Astrocyte (in vitro differentiated cells and primary cell): ENCODE data around the gene CBLIF. TPM values are rescaled to one million over a fixed set of nuclear protein-coding genes. Genes with fewer than 3 reads are reported as not detected.

Experiments used
- DNase-seq: peaks from one replicate; pipeline ENCODE4 v3.0.0-alpha.2; 2010; ENCODE audit warnings: low read depth
- FAIRE-seq: peaks from 2 replicates; lab custom pipeline; 2011; peaks lifted over from hg19 to GRCh38; lab: Jason Lieb, UNC
- H2AFZ ChIP-seq: 2 replicates; pipeline ENCODE4 v1.6.0; 2012; ENCODE audit warnings: low read depth, low read length, inconsistent platforms
- H3K27ac ChIP-seq: 2 replicates; pipeline ENCODE4 v1.5.1; 2011; ENCODE audit warnings: low read depth, low read length, inconsistent platforms
- H3K27me3 ChIP-seq: 2 replicates; pipeline ENCODE4 v1.6.0; 2011; ENCODE audit warnings: low read length, inconsistent platforms; ENCODE audit not compliant: insufficient read depth
- H3K36me3 ChIP-seq: 2 replicates; pipeline ENCODE4 v1.5.1; 2011; ENCODE audit warnings: low read length, inconsistent platforms; ENCODE audit not compliant: insufficient read depth
- H3K4me1 ChIP-seq: 2 replicates; pipeline ENCODE4 v1.5.1; 2011; ENCODE audit warnings: low read length, inconsistent platforms; ENCODE audit not compliant: insufficient read depth
- H3K4me2 ChIP-seq: 2 replicates; pipeline ENCODE4 v1.6.0; 2012; ENCODE audit warnings: low read length, inconsistent platforms
- H3K4me3 ChIP-seq: 2 replicates; pipeline ENCODE4 v1.5.1; 2011; ENCODE audit warnings: low read depth, mild to moderate bottlenecking, low read length, inconsistent platforms; ENCODE audit not compliant: insufficient read depth
- H3K79me2 ChIP-seq: 2 replicates; pipeline ENCODE4 v1.6.0; 2012; ENCODE audit warnings: mild to moderate bottlenecking, low read length, inconsistent platforms; ENCODE audit not compliant: insufficient read depth
- H3K9ac ChIP-seq: 2 replicates; pipeline ENCODE4 v1.6.0; 2012; ENCODE audit warnings: mild to moderate bottlenecking, low read length, inconsistent platforms
- H3K9me3 ChIP-seq: 2 replicates; pipeline ENCODE4 v1.5.1; 2012; ENCODE audit warnings: low read depth, mild to moderate bottlenecking, low read length, inconsistent platforms; ENCODE audit not compliant: insufficient read depth
- H4K20me1 ChIP-seq: 2 replicates; pipeline ENCODE4 v1.6.0; 2012; ENCODE audit warnings: low read length, inconsistent platforms; ENCODE audit not compliant: insufficient read depth
- H3K27ac Mint-ChIP-seq: one replicate; pipeline ENCODE4 v1.8.0; 2021; ENCODE audit warnings: mild to moderate bottlenecking, mixed read lengths; ENCODE audit not compliant: unreplicated experiment
- H3K27me3 Mint-ChIP-seq: one replicate; pipeline ENCODE4 v1.8.0; 2021; ENCODE audit warnings: low read depth, mixed read lengths; ENCODE audit not compliant: unreplicated experiment
- H3K36me3 Mint-ChIP-seq: one replicate; pipeline ENCODE4 v1.8.0; 2021; ENCODE audit warnings: low read depth, mixed read lengths; ENCODE audit not compliant: unreplicated experiment
- H3K4me1 Mint-ChIP-seq: one replicate; pipeline ENCODE4 v1.8.0; 2021; ENCODE audit warnings: low read depth, mixed read lengths; ENCODE audit not compliant: unreplicated experiment
- H3K4me3 Mint-ChIP-seq: one replicate; pipeline ENCODE4 v1.8.0; 2021; ENCODE audit warnings: mild to moderate bottlenecking, moderate library complexity, mixed read lengths; ENCODE audit not compliant: unreplicated experiment
- H3K9me3 Mint-ChIP-seq: one replicate; pipeline ENCODE4 v1.8.0; 2021; ENCODE audit warnings: mild to moderate bottlenecking, mixed read lengths; ENCODE audit not compliant: unreplicated experiment
- EZH2 ChIP-seq: IDR thresholded peaks from 2 replicates; pipeline ENCODE4 v1.6.1; 2012; ENCODE audit warnings: mild to moderate bottlenecking, low read length, inconsistent platforms; ENCODE audit not compliant: insufficient read depth
- total RNA-seq: library from RNA; stranded (reverse); gene quantifications from 2 replicates; pipeline ENCODE4 v1.2.1, GENCODE V29; 2021
- TF ChIP-seq, protein P1 (sequence below): IDR thresholded peaks from 2 replicates; pipeline ENCODE4 v1.5.1; 2011; ENCODE audit warnings: low read depth, mild to moderate bottlenecking, inconsistent platforms, low read length, moderate library complexity; ENCODE audit not compliant: insufficient read depth

The CBLIF gene
- total RNA-seq, 1 donor from 2014 or later: not detected

DNA sequence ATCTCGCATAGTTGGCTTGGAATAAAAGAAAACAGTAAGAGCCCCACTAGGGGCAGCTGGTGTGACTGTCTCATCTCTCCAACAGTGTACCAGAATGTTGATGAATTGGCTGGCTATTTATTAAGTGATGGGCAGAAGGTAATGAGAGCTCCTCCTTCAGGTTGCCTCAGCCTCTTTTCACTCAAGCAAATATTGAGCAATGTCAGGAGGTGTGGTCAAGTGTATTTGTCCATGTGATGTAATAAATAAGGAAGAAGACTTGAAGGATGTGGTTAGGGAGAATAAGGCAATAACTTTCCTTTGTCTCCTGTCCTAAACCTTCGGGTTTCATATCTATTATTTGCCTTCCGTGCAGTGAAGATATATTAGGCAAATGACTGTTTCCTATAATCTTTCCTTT, 21.1 kb upstream of the CBLIF start, which contains the start of gene TCN1:
TSS of gene TCN1 (minus strand) at position 91 of the 400 bp plus-strand sequence. CDS start at position 74, 17 bp downstream.
- no peak for DNase-seq
- Histone ChIP-seq H2AFZ (no peak within 1 kb of the TSS), H3K27me3 (no peaks in the 10 kb centered on the region), H3K4me2 (no peak within 1 kb of the TSS), H3K36me3 (no peaks in the 10 kb centered on the region), H4K20me1 (no peaks in the 10 kb centered on the region), H3K27ac (no peak within 1 kb of the TSS), H3K79me2 (no peaks in the 10 kb centered on the region), H3K9me3 (no peaks in the 10 kb centered on the region), H3K4me3 (no peak within 1 kb of the TSS), H3K9ac (no peak within 1 kb of the TSS), H3K4me1 (no peaks in the 10 kb centered on the region)
- H3K4me1 Mint-ChIP-seq: peaks cover 9% of the 10 kb centered on the region
- H3K27me3 Mint-ChIP-seq: no peaks in the 10 kb centered on the region
- no peak for TF ChIP-seq EZH2
- TF ChIP-seq, protein P1, sequence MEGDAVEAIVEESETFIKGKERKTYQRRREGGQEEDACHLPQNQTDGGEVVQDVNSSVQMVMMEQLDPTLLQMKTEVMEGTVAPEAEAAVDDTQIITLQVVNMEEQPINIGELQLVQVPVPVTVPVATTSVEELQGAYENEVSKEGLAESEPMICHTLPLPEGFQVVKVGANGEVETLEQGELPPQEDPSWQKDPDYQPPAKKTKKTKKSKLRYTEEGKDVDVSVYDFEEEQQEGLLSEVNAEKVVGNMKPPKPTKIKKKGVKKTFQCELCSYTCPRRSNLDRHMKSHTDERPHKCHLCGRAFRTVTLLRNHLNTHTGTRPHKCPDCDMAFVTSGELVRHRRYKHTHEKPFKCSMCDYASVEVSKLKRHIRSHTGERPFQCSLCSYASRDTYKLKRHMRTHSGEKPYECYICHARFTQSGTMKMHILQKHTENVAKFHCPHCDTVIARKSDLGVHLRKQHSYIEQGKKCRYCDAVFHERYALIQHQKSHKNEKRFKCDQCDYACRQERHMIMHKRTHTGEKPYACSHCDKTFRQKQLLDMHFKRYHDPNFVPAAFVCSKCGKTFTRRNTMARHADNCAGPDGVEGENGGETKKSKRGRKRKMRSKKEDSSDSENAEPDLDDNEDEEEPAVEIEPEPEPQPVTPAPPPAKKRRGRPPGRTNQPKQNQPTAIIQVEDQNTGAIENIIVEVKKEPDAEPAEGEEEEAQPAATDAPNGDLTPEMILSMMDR: no peak
- peaks cover 1% of the 10 kb centered on the region for H3K9me3 Mint-ChIP-seq
- FAIRE-seq: no peak
- H3K36me3 Mint-ChIP-seq: no peaks in the 10 kb centered on the region
- H3K4me3 Mint-ChIP-seq: no peak within 1 kb of the TSS
- no peak within 1 kb of the TSS for H3K27ac Mint-ChIP-seq

DNA sequence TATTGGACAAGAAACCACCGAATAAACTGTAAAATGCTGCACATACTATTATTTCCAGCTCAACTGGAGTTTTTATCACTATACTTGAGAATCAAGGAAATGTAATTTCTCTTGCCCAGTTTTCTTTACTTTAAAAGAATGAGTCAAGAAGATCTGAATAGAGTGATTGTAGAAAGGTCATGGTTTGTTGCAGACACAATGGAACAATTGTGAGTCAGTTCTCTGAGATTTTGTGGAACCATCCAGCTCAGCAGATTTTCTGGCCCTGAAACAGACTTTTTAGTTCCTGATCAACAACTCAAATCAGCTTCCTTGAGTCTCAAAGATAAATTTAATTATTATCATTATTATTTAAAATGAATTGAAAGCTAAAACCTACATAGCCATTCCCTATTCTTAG, 19.7 kb upstream of the CBLIF start:
- Mint-ChIP-seq H3K4me3 (no peak overlapping the region), H3K27ac (no peak overlapping the region), H3K36me3 (no peaks in the 10 kb centered on the region), H3K4me1 (peaks cover 9% of the 10 kb centered on the region), H3K9me3 (peaks cover 1% of the 10 kb centered on the region), H3K27me3 (no peaks in the 10 kb centered on the region)
- Histone ChIP-seq H2AFZ (no peak overlapping the region), H3K4me3 (no peak overlapping the region), H3K79me2 (no peaks in the 10 kb centered on the region), H3K9me3 (no peaks in the 10 kb centered on the region), H3K9ac (no peak overlapping the region), H3K27me3 (no peaks in the 10 kb centered on the region), H3K4me1 (no peaks in the 10 kb centered on the region), H3K36me3 (no peaks in the 10 kb centered on the region), H3K27ac (peak overlapping the region; percentile 6), H4K20me1 (no peaks in the 10 kb centered on the region), H3K4me2 (no peak overlapping the region)
- TF ChIP-seq, protein P1: no peak
- TF ChIP-seq EZH2: no peak
- FAIRE-seq (no peak), DNase-seq (peak; percentile 65)

DNA sequence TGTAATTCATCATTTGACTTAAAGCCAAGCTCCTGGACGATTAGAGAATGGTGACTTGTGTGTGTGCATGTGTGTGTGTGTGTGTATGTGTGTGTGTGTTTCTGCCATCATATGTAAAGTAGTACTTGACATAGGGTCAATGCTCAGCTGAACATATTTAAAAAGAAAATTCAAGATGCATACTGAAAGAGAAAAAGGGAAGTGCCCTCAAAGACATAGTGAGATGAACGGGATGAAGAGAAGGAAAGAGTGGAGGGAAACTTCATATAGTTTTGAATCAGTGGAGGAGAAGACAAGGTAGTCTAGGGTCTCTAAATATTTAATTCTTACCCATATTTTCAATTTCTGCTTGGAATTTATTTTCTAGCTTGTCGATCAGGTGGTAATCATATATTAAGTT, 17.0 kb upstream of the CBLIF start:
- H3K79me2 ChIP-seq: no peaks in the 10 kb centered on the region
- no peak for FAIRE-seq
- peaks cover 9% of the 10 kb centered on the region for H3K4me1 ChIP-seq
- no peaks in the 10 kb centered on the region for H3K9me3 ChIP-seq
- H3K27ac ChIP-seq: no peak overlapping the region
- Mint-ChIP-seq H3K9me3 (peaks cover 1% of the 10 kb centered on the region), H3K4me1 (peaks cover 20% of the 10 kb centered on the region), H3K27ac (no peak overlapping the region), H3K36me3 (no peaks in the 10 kb centered on the region), H3K27me3 (no peaks in the 10 kb centered on the region), H3K4me3 (no peak overlapping the region)
- no peak overlapping the region for H3K9ac ChIP-seq
- no peak for DNase-seq
- no peak overlapping the region for H2AFZ ChIP-seq
- no peak overlapping the region for H3K4me2 ChIP-seq
- TF ChIP-seq, protein P1: no peak
- TF ChIP-seq EZH2: no peak
- no peak overlapping the region for H3K4me3 ChIP-seq
- no peaks in the 10 kb centered on the region for H4K20me1 ChIP-seq
- H3K36me3 ChIP-seq: no peaks in the 10 kb centered on the region
- no peaks in the 10 kb centered on the region for H3K27me3 ChIP-seq
